K562 (cell line): ENCODE results near the gene CTSF.

Experiments
- HIVEP1 ChIP-seq: fragments of 250-450 bp; sonication (Bioruptor Pico); IDR thresholded peaks from 2 replicates; pipeline ENCODE4 v1.4.0; 2020; ENCODE audit warnings: mild to moderate bottlenecking
- ZNF23 ChIP-seq: fragments of 250-450 bp; sonication (Bioruptor Pico); IDR thresholded peaks from 2 replicates; pipeline ENCODE4 v1.4.0; 2020; ENCODE audit warnings: mild to moderate bottlenecking

GRCh38 chr11:66592457-66593302 lies 24.3 kb upstream of the CTSF start, which contains the start of the genes CCDC87 and CCS:
- TF ChIP-seq ZNF23 (CRISPR knock-in tag) (no peak), HIVEP1 (no peak)
